Gastroesophageal sphincter (tissue), 4 donors: ENCODE data around the gene SLC39A3. TPM values are rescaled to one million over a fixed set of nuclear protein-coding genes. Genes with fewer than 3 reads are reported as not detected.

ENCODE experiments used
- ATAC-seq: fragments of 150-250 bp; one replicate; pipeline ENCODE4 v1.9.1; 2016; ENCODE audit warnings: mild to moderate bottlenecking, moderate library complexity
- H3K27ac ChIP-seq, 4 donors: fragments of 200-600 bp; sonication (generic) in 3 of 4; 1 replicate in 3 of 4; 2 replicates in 1 of 4; pipeline ENCODE4 v1.5.1; 2016 to 2019
- H3K27me3 ChIP-seq: fragments of 200-600 bp; sonication (generic); one replicate; pipeline ENCODE4 v1.5.1; 2019
- H3K36me3 ChIP-seq, 2 donors: fragments of 200-600 bp; sonication (generic); one replicate each; pipeline ENCODE4 v1.5.1; 2019; ENCODE audit warnings: control low read depth in 1 of 2
- H3K4me1 ChIP-seq, 3 donors: fragments of 200-600 bp; sonication (generic); 1 replicate in 2 of 3; 2 replicates in 1 of 3; pipeline ENCODE4 v1.5.1; 2016 to 2019; ENCODE audit warnings: control low read depth in 2 of 3
- H3K4me3 ChIP-seq, 2 donors: fragments of 200-600 bp; sonication (generic); one replicate each; pipeline ENCODE4 v1.5.1; 2019; ENCODE audit warnings: mild to moderate bottlenecking in 1 of 2, moderate library complexity in 1 of 2
- H3K9me3 ChIP-seq, 3 donors: fragments of 200-600 bp; sonication (generic); one replicate each; pipeline ENCODE4 v1.5.1; 2017 to 2019; ENCODE audit warnings: control low read depth in 2 of 3
- EP300 ChIP-seq: sonication (generic); formaldehyde crosslinking; IDR thresholded peaks from one replicate; pipeline ENCODE4 v1.6.1; 2017; ENCODE audit warnings: antibody characterized with exemption, mild to moderate bottlenecking
- POLR2A ChIP-seq, 2 donors: fragments of 450-650 bp; IDR thresholded peaks; one replicate each; pipeline ENCODE4 v1.6.1; 2017; ENCODE audit warnings: antibody characterized with exemption in 2 of 2, mild to moderate bottlenecking in 2 of 2, moderate library complexity in 1 of 2
- POLR2AphosphoS5 ChIP-seq: sonication (generic); formaldehyde crosslinking; IDR thresholded peaks from one replicate; pipeline ENCODE4 v1.6.1; 2017; ENCODE audit warnings: antibody characterized with exemption
- WGBS, 2 donors: methylation state at CpG; one replicate each; pipeline ENCODE4 v1.1.5; 2018; ENCODE audit warnings: low coverage in 1 of 2; 5-methylcytosine and 5-hydroxymethylcytosine counted together
- total RNA-seq, 4 donors: library from RNA; depleted of rRNA; stranded (reverse); fragments of >200 nt; gene quantifications; one replicate each; pipeline ENCODE4 v1.1.0, GENCODE V29; 2016
- TF ChIP-seq, protein P1 (sequence below), 4 experiments: fragments of 200-600 bp in 2 of 4; fragments of 450-650 bp in 2 of 4; sonication (generic) in 1 of 4; IDR thresholded peaks; one replicate each; pipeline ENCODE4 v1.5.1; 2017 to 2019; ENCODE audit warnings: antibody characterized with exemption in 4 of 4, mild to moderate bottlenecking in 2 of 4, moderate library complexity in 2 of 4

Gene SLC39A3
- total RNA-seq, 4 donors from 2014 or later = 26.3 to 42.7 (median 30.7) TPM

DNA sequence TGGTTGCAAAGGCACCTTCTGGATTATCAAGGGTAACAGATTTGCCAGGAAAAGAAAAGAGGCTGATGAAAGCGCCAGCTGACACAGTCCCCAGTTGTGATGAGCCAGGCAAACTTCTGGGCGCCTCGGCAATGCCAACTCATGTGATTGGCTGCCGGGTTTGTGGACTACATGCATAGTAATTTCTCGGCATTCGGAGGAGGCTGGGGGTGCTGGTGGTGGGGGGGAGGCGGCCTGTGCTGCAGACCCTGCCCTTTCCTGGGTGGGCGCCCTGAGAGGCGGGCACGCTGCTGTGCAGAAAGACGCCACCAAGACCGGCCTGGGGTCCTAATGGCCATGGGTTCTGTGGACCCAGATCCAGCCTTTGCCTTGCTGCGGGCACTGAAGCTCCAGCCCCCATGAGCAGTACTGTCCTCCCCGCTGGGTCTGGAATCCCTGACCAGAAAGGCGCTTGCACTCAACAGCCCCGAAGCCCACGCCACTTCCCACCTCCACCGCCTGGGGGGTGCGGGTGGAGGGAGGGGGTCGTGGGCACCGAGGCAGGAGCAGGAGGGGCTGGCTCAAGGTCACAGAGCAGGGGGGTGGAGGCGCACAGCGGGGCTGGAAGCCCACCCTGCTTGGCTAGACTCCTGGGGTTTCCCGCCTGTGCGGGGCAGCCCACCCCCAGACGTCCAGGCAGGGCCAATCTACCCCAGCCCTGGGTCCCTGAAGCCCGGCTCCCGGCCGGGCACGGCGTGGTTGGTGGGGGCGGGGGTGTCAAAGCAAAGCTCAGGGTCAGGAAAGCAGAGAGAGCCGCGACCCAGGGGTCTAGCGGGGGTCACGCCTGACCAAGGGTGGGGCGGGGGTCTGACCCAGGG, 19.7 kb downstream of the SLC39A3 start:
- WGBS, 2 donors = 0 to 8% methylated on average over 4 of the region's 37 CpGs
- Histone ChIP-seq H3K27me3 (peaks cover 40% of the 10 kb centered on the region), H3K4me3 (peak overlapping the region; percentile 51 to 70), H3K4me1 (peaks cover 0 to 47% (median 20%) of the 10 kb centered on the region in 3 donors), H3K27ac (peak overlapping the region in 3 of 4 donors; percentile 51 to 70 (median 62)), H3K9me3 (peaks cover 0 to 5% (median 0%) of the 10 kb centered on the region in 3 donors), H3K36me3 (peaks cover 0 to 20% of the 10 kb centered on the region in 2 donors)
- TF ChIP-seq, protein P1, sequence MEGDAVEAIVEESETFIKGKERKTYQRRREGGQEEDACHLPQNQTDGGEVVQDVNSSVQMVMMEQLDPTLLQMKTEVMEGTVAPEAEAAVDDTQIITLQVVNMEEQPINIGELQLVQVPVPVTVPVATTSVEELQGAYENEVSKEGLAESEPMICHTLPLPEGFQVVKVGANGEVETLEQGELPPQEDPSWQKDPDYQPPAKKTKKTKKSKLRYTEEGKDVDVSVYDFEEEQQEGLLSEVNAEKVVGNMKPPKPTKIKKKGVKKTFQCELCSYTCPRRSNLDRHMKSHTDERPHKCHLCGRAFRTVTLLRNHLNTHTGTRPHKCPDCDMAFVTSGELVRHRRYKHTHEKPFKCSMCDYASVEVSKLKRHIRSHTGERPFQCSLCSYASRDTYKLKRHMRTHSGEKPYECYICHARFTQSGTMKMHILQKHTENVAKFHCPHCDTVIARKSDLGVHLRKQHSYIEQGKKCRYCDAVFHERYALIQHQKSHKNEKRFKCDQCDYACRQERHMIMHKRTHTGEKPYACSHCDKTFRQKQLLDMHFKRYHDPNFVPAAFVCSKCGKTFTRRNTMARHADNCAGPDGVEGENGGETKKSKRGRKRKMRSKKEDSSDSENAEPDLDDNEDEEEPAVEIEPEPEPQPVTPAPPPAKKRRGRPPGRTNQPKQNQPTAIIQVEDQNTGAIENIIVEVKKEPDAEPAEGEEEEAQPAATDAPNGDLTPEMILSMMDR (IDR thresholded peaks at IDR 0.05) = peak in 1 of 4 experiments; percentile 25
- no peak for TF ChIP-seq POLR2AphosphoS5
- no peak for ATAC-seq

DNA sequence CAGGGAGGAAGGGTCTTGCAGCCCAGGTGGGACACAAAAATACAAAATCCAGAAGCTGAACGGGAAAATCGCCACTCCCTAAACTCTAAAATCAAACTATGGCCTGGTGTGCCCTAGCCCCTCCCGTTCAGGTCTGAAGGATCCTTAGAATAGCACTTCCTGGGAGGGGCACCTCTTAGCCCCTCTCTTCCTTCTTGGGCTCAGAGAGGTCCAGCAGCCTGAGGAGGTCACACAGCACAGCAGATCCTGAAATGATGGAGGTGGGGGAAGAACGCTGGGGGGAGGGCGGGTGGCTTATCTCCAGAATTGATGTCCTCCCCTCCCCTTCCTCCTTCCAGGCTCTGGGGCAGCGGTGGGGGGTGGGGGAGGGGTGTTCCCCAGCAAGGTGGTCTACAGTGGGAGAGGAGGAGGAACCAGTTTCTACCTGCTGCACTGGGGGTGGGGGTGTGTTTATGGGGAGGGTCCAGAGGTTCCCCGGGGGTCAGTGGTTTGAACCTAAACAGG, 20.5 kb downstream of the SLC39A3 start:
- Histone ChIP-seq H3K27ac (peak overlapping the region in 2 of 4 donors; percentile 51 to 62), H3K36me3 (peaks cover 0 to 20% of the 10 kb centered on the region in 2 donors), H3K4me3 (no peak overlapping the region), H3K27me3 (peaks cover 39% of the 10 kb centered on the region), H3K4me1 (peaks cover 0 to 47% (median 20%) of the 10 kb centered on the region in 3 donors), H3K9me3 (peaks cover 0 to 7% (median 0%) of the 10 kb centered on the region in 3 donors)
- WGBS, 2 donors = 64% methylated on average over 2 of the region's 7 CpGs; no CpG with 5 or more reads in 1 of the 2 donors
- TF ChIP-seq POLR2AphosphoS5 (no peak), EP300 (no peak), POLR2A (IDR thresholded peaks at IDR 0.05) (no peak)
- TF ChIP-seq, protein P1 (IDR thresholded peaks at IDR 0.05) = no peak
- ATAC-seq = no peak

GRCh38 chr19:2717638-2718541, 21.9 kb downstream of the SLC39A3 start:
- H3K4me1 ChIP-seq = peaks cover 0 to 33% (median 16%) of the 10 kb centered on the region in 3 donors
- H3K9me3 ChIP-seq = peaks cover 0 to 7% (median 0%) of the 10 kb centered on the region in 3 donors
- no peak for ATAC-seq
- H3K36me3 ChIP-seq = peaks cover 0 to 20% of the 10 kb centered on the region in 2 donors
- H3K27me3 ChIP-seq = peaks cover 36% of the 10 kb centered on the region
- 83 to 88% methylated on average over 7 to 11 of the region's 52 CpGs for WGBS, 2 donors
- H3K27ac ChIP-seq = no peak overlapping the region
- TF ChIP-seq POLR2AphosphoS5 (no peak), EP300 (no peak), POLR2A (IDR thresholded peaks at IDR 0.05) (no peak)
- TF ChIP-seq, protein P1 (IDR thresholded peaks at IDR 0.05) = no peak
- H3K4me3 ChIP-seq = no peak overlapping the region

GRCh38 chr19:2716722-2717637, 22.8 kb downstream of the SLC39A3 start:
- peaks cover 0 to 20% of the 10 kb centered on the region in 2 donors for H3K36me3 ChIP-seq
- peaks cover 30% of the 10 kb centered on the region for H3K27me3 ChIP-seq
- H3K27ac ChIP-seq = no peak overlapping the region
- H3K4me3 ChIP-seq = no peak overlapping the region
- TF ChIP-seq, protein P1 (IDR thresholded peaks at IDR 0.05) = no peak
- TF ChIP-seq POLR2AphosphoS5 (no peak), EP300 (no peak), POLR2A (IDR thresholded peaks at IDR 0.05) (no peak)
- peaks cover 0 to 24% (median 10%) of the 10 kb centered on the region in 3 donors for H3K4me1 ChIP-seq
- 87 to 92% methylated on average over 4 to 9 of the region's 51 CpGs for WGBS, 2 donors
- peaks cover 0 to 7% (median 0%) of the 10 kb centered on the region in 3 donors for H3K9me3 ChIP-seq
- ATAC-seq = no peak
